IPS DF 6.9 (cell line): ENCODE results near the gene C1QTNF9.
"Not testable (repeated sequence)": the region's sequence is repeated elsewhere in the genome, so short reads cannot be mapped to it uniquely, and the experiment has no call there.

Experiments
- DNase-seq: peaks from one replicate; pipeline ENCODE4 v3.0.0-alpha.2; 2013; ENCODE audit warnings: low read depth, low spot score
- H3K27ac ChIP-seq: one replicate; pipeline ENCODE4 v1.5.1; 2013; ENCODE audit warnings: low read length, control low read depth
- H3K27me3 ChIP-seq: 2 replicates; pipeline ENCODE4 v1.6.1; 2013; ENCODE audit warnings: mild to moderate bottlenecking, low read length; ENCODE audit not compliant: control insufficient read depth, insufficient read depth
- H3K36me3 ChIP-seq: 2 replicates; pipeline ENCODE4 v1.6.1; 2013; ENCODE audit warnings: low read length; ENCODE audit not compliant: control insufficient read depth, insufficient read depth
- H3K4me1 ChIP-seq: 2 replicates; pipeline ENCODE4 v1.6.1; 2013; ENCODE audit warnings: low read length; ENCODE audit not compliant: control insufficient read depth, insufficient read depth
- H3K4me3 ChIP-seq: 2 replicates; pipeline ENCODE4 v1.5.1; 2013; ENCODE audit warnings: mild to moderate bottlenecking, low read length
- H3K9me3 ChIP-seq: 2 replicates; pipeline ENCODE4 v1.6.1; 2013; ENCODE audit warnings: low read length, inconsistent platforms; ENCODE audit not compliant: control insufficient read depth, insufficient read depth
- WGBS: extraction: QIAGEN DNeasy Blood & Tissue Kit; methylation state at CpG from one replicate; pipeline ENCODE4 v1.1.7; 2013; ENCODE audit warnings: mixed read lengths, missing lambda C conversion rate; ENCODE audit not compliant: insufficient read length, insufficient coverage; 5-methylcytosine and 5-hydroxymethylcytosine counted together

The C1QTNF9 gene

GRCh38 chr13:24360106-24360505 lies 50.7 kb downstream of the C1QTNF9 start:
- no peaks in the 10 kb centered on the region for H3K4me1 ChIP-seq
- no CpG with 5 or more reads among the region's 7 CpGs for WGBS
- no peaks in the 10 kb centered on the region for H3K27me3 ChIP-seq
- H3K36me3 ChIP-seq = no peaks in the 10 kb centered on the region
- no peak overlapping the region for H3K27ac ChIP-seq
- no peaks in the 10 kb centered on the region for H3K9me3 ChIP-seq
- DNase-seq = no peak
- no peak overlapping the region for H3K4me3 ChIP-seq

- Histone ChIP-seq H3K4me3 (no peak overlapping the region), H3K36me3 (no peaks in the 10 kb centered on the region), H3K9me3 (no peaks in the 10 kb centered on the region), H3K27ac (no peak overlapping the region), H3K4me1 (no peaks in the 10 kb centered on the region), H3K27me3 (no peaks in the 10 kb centered on the region)
- DNase-seq = no peak
- no CpG with 5 or more reads among the region's 2 CpGs for whole genome bisulfite sequencing
Observed at GRCh38 chr13:24361113-24361512, 51.7 kb downstream of the C1QTNF9 start.

DNA sequence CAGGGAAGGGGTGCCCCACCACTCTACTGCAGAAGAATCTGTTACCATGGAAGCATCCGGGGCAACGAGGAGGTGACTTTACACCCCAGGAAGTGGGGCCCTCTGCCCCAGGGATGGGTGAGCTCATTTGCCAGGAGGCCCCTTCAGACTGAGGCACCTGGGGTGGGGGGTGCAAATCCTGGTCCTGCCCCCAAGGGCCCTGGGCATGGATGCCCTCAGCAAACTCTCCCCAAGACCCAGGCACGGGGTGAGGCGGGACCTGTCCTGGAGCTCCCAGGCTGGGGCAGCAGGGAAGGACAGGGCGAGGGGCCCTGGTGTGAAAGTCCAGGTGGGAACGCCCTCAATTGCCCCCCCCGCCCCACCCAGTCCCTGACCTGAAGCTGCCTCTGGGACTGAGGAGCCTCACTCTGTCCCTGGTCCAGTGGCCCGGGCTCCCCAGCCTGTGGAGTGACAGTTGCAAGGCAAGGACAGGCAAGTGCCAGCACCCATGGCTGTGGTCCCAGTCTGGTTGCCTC lies 52.5 kb downstream of the C1QTNF9 start:
- Histone ChIP-seq H3K27ac (no peak overlapping the region), H3K27me3 (no peaks in the 10 kb centered on the region)
- no CpG with 5 or more reads among the region's 8 CpGs for WGBS

GRCh38 chr13:24362435-24362952 lies 53.1 kb downstream of the C1QTNF9 start:
- no peak overlapping the region for H3K27ac ChIP-seq
- no peaks in the 10 kb centered on the region for H3K27me3 ChIP-seq
- no peaks in the 10 kb centered on the region for H3K4me1 ChIP-seq
- H3K4me3 ChIP-seq = no peak overlapping the region
- H3K36me3 ChIP-seq = no peaks in the 10 kb centered on the region
- no CpG with 5 or more reads among the region's 9 CpGs for WGBS
- H3K9me3 ChIP-seq = no peaks in the 10 kb centered on the region
- DNase-seq = no peak

More for the DNA sequence above, 52.5 kb downstream of the C1QTNF9 start:
- Histone ChIP-seq H3K9me3 (no peaks in the 10 kb centered on the region), H3K4me3 (no peak overlapping the region), H3K36me3 (no peaks in the 10 kb centered on the region), H3K4me1 (no peaks in the 10 kb centered on the region)
- DNase-seq = no peak

DNA sequence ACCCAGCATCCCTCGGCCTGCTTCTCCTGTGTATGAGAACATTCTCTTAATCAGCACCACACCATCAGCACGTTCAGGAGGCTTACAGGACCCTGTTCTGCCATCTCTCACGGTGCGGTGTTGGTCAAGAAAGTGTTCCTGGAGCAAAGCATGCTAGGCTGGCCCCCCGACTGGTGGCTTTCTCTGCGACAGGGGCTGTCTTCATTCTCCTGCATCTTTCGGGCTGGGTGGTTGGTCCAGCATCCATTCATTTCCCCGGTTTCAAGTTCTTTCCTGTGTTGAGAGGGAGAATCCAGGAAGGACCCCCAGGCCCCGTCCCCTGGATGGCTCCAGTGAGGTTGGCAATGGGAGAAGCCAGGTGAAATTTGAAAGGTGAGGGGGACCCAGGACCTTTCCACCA lies 55.8 kb downstream of the C1QTNF9 start:
- no peak for DNase-seq
- Histone ChIP-seq H3K4me1 (no peaks in the 10 kb centered on the region), H3K36me3 (no peaks in the 10 kb centered on the region), H3K27ac (no peak overlapping the region), H3K9me3 (no peaks in the 10 kb centered on the region), H3K4me3 (no peak overlapping the region), H3K27me3 (no peaks in the 10 kb centered on the region)
- WGBS = no CpG with 5 or more reads among the region's 9 CpGs

DNA sequence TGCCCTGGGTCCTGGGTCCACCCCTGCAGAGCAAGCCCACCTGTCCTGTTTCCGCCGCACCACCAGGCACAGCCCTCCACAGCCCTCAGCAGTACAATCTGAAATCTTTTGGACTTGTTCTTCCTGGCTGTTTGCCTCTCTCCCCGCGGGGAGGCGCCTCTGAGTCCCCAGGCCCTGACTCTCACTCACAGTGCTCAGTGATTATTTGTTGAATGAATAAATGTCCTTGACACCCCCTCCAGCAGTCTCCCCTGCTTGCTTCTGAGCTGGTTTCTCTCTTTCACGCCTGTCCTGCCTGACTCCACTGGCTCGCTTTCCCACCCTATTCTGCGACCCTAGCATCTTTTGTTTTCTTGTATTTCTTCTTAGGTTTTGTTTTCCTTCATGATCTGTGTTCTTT lies 56.9 kb downstream of the C1QTNF9 start:
- WGBS = no CpG with 5 or more reads among the region's 8 CpGs
- not testable (repeated sequence) for H3K27me3 ChIP-seq, H3K9me3 ChIP-seq, H3K4me3 ChIP-seq, H3K27ac ChIP-seq, H3K4me1 ChIP-seq, DNase-seq, H3K36me3 ChIP-seq

- not testable (repeated sequence) for H3K27ac ChIP-seq, H3K4me3 ChIP-seq, DNase-seq, H3K36me3 ChIP-seq, H3K4me1 ChIP-seq, H3K9me3 ChIP-seq, H3K27me3 ChIP-seq
- WGBS = no CpG with 5 or more reads among the region's 9 CpGs
Observed at GRCh38 chr13:24371273-24371672, 61.9 kb downstream of the C1QTNF9 start.
